Measurements from ENCODE around the gene SBNO1. TPM values are rescaled to one million over a fixed set of nuclear protein-coding genes. Genes with fewer than 3 reads are reported as not detected.

The SBNO1 gene
- total RNA-seq, 4 donors from 2014 or later, result 26.7 to 31.8 (median 29.9) TPM

DNA sequence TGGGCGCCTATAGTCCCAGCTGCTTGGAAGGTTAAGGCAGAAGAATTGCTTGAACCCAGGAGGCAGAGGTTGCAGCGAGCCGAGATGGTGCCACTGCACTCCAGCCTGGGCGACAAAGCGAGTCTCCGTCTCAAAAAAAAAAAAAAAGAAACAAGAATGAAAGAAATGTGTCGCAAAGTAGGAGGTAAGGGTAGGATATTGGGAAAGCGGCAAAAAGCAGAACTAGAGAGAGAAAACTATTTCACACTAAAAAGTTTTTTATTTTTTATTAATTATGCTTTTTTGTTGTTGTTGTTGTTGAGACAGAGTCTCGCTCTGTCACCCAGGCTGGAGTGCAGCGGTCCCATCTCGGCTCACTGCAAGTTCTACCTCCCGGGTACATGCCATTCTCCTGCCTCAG, 17.7 kb downstream of the SBNO1 start:
- no peak for DNase-seq (ENCODE audit: extremely low spot score)
- WGBS, result 92% methylated on average over 12 of the region's 12 CpGs
- Histone ChIP-seq H3K9me3 (no peaks in the 10 kb centered on the region), H3K4me3 (no peak overlapping the region), H3K4me1 (peaks cover 0 to 10% (median 4%) of the 10 kb centered on the region in 4 donors), H3K36me3 (peaks cover 34 to 81% (median 71%) of the 10 kb centered on the region in 4 donors), H3K27ac (replicated peaks in 1 of 4) (no peak overlapping the region), H3K27me3 (no peaks in the 10 kb centered on the region)
- intact Hi-C loops (cut with DNase I), result loop anchor here (10.0 kb wide), 1 partner anchor 52 kb away; no protein-coding TSS in a partner anchor
- TF ChIP-seq POLR2A (IDR thresholded peaks at IDR 0.05; ENCODE audit: low read depth) (no peak), POLR2AphosphoS5 (IDR thresholded peaks at IDR 0.05) (no peak), EP300 (IDR thresholded peaks at IDR 0.05) (no peak)
- TF ChIP-seq, protein P1, sequence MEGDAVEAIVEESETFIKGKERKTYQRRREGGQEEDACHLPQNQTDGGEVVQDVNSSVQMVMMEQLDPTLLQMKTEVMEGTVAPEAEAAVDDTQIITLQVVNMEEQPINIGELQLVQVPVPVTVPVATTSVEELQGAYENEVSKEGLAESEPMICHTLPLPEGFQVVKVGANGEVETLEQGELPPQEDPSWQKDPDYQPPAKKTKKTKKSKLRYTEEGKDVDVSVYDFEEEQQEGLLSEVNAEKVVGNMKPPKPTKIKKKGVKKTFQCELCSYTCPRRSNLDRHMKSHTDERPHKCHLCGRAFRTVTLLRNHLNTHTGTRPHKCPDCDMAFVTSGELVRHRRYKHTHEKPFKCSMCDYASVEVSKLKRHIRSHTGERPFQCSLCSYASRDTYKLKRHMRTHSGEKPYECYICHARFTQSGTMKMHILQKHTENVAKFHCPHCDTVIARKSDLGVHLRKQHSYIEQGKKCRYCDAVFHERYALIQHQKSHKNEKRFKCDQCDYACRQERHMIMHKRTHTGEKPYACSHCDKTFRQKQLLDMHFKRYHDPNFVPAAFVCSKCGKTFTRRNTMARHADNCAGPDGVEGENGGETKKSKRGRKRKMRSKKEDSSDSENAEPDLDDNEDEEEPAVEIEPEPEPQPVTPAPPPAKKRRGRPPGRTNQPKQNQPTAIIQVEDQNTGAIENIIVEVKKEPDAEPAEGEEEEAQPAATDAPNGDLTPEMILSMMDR (IDR thresholded peaks at IDR 0.05), result no peak

DNA sequence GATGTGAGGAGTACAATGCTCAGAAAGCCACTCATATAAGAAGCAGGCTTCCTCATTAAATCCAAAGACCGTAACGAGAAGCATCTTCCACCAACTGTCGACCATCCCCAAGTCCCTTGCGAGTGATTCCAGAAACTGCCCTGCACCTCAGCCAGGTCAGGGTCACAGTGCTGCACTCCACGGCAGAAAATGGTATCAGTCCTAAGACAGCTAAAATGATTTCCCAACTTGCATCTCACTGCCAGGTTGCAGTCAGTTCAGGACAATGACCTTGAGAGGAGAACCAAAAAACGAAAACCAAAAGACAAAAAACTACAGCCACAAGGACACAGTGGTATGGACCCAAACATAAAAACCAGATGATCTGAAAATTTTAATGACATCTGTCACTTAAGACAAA, 20.6 kb downstream of the SBNO1 start:
- Histone ChIP-seq H3K27ac (replicated peaks in 1 of 4) (no peak overlapping the region), H3K9me3 (no peaks in the 10 kb centered on the region), H3K36me3 (peaks cover 36 to 98% (median 88%) of the 10 kb centered on the region in 4 donors), H3K4me1 (no peaks in the 10 kb centered on the region), H3K27me3 (no peaks in the 10 kb centered on the region), H3K4me3 (no peak overlapping the region)
- intact Hi-C loops (cut with DNase I), result loop anchor here (10.0 kb wide), 1 partner anchor 49 kb away; no protein-coding TSS in a partner anchor
- DNase-seq (ENCODE audit: extremely low spot score), result no peak
- TF ChIP-seq POLR2AphosphoS5 (IDR thresholded peaks at IDR 0.05) (no peak), POLR2A (IDR thresholded peaks at IDR 0.05; ENCODE audit: low read depth) (no peak), EP300 (IDR thresholded peaks at IDR 0.05) (no peak)
- TF ChIP-seq, protein P1 (IDR thresholded peaks at IDR 0.05), result no peak
- 73% methylated on average over 6 of the region's 6 CpGs for WGBS

DNA sequence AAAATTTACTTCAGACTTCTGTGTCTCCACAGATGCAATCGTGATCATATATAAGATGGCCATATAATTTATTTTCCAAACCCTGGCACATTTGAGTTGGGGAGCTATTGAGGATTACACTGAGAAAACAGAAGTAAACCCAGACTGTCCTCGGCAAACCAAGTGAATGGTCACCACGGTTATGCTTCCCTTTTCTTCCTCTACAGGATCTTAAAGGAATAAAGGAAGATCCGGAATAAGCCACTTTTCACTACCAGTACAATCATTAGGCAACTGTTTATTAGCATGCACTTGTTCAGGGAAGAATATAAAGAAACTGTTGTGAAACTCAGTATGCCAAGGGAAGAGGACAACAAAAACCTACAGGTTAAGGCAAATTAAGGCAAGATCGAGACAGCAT, 27.6 kb downstream of the SBNO1 start:
- H3K27ac ChIP-seq (replicated peaks in 1 of 4), result no peak overlapping the region
- H3K27me3 ChIP-seq, result no peaks in the 10 kb centered on the region
- intact Hi-C loops (cut with DNase I), result no loop called here
- no peaks in the 10 kb centered on the region for H3K4me1 ChIP-seq
- H3K36me3 ChIP-seq, result peaks cover 17 to 98% (median 83%) of the 10 kb centered on the region in 4 donors
- no peak for TF ChIP-seq POLR2A (IDR thresholded peaks at IDR 0.05; ENCODE audit: low read depth)
- TF ChIP-seq, protein P1 (IDR thresholded peaks at IDR 0.05), result no peak
- TF ChIP-seq POLR2AphosphoS5 (IDR thresholded peaks at IDR 0.05), result no peak
- no peak for TF ChIP-seq EP300 (IDR thresholded peaks at IDR 0.05)
- WGBS, result 80% methylated on average over 5 of the region's 5 CpGs
- DNase-seq (ENCODE audit: extremely low spot score), result no peak
- H3K4me3 ChIP-seq, result no peak overlapping the region
- no peaks in the 10 kb centered on the region for H3K9me3 ChIP-seq

DNA sequence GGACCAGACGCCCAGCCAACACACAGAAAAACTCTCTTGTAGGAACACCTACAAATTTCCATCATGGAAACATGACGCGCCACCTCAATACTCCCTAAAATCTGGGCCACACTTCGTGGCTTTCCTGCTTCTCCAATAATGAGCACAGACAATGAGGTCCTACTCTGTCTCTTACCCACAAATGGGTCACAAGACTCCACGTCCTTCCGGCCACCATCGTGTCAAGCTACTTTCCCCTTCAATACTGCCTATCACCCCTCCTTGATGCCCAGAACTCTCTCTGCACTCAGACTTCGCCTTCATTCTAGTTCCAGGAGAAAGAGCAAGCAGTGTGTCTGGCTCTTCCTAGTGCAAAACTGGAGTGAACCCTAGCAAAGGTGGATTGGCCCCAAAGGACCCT, 28.1 kb downstream of the SBNO1 start:
- H3K9me3 ChIP-seq, result no peaks in the 10 kb centered on the region
- intact Hi-C loops (cut with DNase I), result no loop called here
- H3K4me3 ChIP-seq, result no peak overlapping the region
- no peak overlapping the region for H3K27ac ChIP-seq (replicated peaks in 1 of 4)
- 88% methylated on average over 8 of the region's 8 CpGs for WGBS
- no peaks in the 10 kb centered on the region for H3K4me1 ChIP-seq
- H3K36me3 ChIP-seq, result peaks cover 23 to 98% (median 84%) of the 10 kb centered on the region in 4 donors
- H3K27me3 ChIP-seq, result no peaks in the 10 kb centered on the region
- TF ChIP-seq POLR2AphosphoS5 (IDR thresholded peaks at IDR 0.05) (no peak), POLR2A (IDR thresholded peaks at IDR 0.05; ENCODE audit: low read depth) (no peak), EP300 (IDR thresholded peaks at IDR 0.05) (no peak)
- TF ChIP-seq, protein P1 (IDR thresholded peaks at IDR 0.05), result no peak
- DNase-seq (ENCODE audit: extremely low spot score), result no peak

DNA sequence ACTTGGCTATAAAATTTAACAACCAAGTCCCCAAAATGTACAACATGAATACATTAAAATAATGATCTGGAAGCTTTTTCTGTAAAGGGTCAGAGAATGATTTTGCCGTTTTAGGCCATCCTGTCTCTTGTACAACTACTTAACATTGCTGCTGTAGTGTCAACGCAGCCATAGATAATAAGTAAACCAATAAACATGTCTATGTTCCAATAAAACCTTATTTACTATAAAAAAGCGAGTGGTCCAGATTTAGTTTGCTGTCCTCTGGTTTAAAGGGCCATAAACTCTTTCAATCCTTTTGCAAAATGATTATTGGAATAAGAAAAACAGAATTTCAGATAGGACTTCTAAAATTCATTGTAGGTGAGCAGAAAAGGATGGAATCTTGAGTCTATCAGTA, 29.2 kb downstream of the SBNO1 start:
- no peak overlapping the region for H3K27ac ChIP-seq (replicated peaks in 1 of 4)
- intact Hi-C loops (cut with DNase I), result no loop called here
- TF ChIP-seq, protein P1 (IDR thresholded peaks at IDR 0.05), result no peak
- no peak for TF ChIP-seq EP300 (IDR thresholded peaks at IDR 0.05)
- TF ChIP-seq POLR2AphosphoS5 (IDR thresholded peaks at IDR 0.05), result no peak
- no peak for TF ChIP-seq POLR2A (IDR thresholded peaks at IDR 0.05; ENCODE audit: low read depth)
- no peaks in the 10 kb centered on the region for H3K27me3 ChIP-seq
- peaks cover 33 to 98% (median 83%) of the 10 kb centered on the region in 4 donors for H3K36me3 ChIP-seq
- H3K4me1 ChIP-seq, result no peaks in the 10 kb centered on the region
- no peak overlapping the region for H3K4me3 ChIP-seq
- DNase-seq (ENCODE audit: extremely low spot score), result no peak
- 85% methylated on average over 3 of the region's 3 CpGs for WGBS
- H3K9me3 ChIP-seq, result no peaks in the 10 kb centered on the region
